ENCODE measurements around the gene CCDC138.

- no peak for TF ChIP-seq CTCF (IDR thresholded peaks at IDR 0.05)
- TF ChIP-seq POLR2A (IDR thresholded peaks at IDR 0.05), result no peak
Observed at GRCh38 chr2:108806371-108807113, 20.0 kb downstream of the CCDC138 start.
